ENCODE measurements around the gene CHRM2.
A peak's percentile ranks its signal among the peaks of the same experiment; 100 is the strongest.

Gene CHRM2

GRCh38 chr7:136964347-136964746 is 95.9 kb downstream of the CHRM2 start:
- DNase-seq, result no peak

- DNase-seq, result no peak
Measured at GRCh38 chr7:136966825-136967224, 98.4 kb downstream of the CHRM2 start.

GRCh38 chr7:136969761-136970160 is 101.3 kb downstream of the CHRM2 start:
- DNase-seq, result no peak

GRCh38 chr7:136971776-136972175 is 103.3 kb downstream of the CHRM2 start:
- no peak for DNase-seq

GRCh38 chr7:136976504-136977251 is 108.2 kb downstream of the CHRM2 start:
- no peak for DNase-seq

GRCh38 chr7:136993377-136993776 is 124.9 kb downstream of the CHRM2 start:
- DNase-seq, result no peak

DNA sequence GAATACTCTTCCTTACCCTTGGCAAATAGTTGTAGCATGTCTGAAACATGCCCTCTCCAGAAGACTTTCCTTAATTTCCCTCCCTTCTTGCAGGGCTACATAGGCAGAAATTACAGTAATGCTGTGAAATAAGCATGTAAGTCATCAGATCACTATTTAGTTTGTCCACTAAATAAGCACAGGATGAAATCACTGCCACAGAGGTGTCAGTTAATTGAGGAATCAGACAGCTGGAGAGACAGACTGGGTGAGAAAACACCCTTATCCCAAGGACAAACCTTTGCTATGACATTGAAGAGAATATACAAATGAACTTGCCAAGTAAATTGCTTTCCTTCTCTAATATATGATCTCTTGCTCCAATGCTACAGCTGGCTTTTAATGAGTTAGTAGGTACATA is 129.3 kb downstream of the CHRM2 start:
- no peak for DNase-seq

DNA sequence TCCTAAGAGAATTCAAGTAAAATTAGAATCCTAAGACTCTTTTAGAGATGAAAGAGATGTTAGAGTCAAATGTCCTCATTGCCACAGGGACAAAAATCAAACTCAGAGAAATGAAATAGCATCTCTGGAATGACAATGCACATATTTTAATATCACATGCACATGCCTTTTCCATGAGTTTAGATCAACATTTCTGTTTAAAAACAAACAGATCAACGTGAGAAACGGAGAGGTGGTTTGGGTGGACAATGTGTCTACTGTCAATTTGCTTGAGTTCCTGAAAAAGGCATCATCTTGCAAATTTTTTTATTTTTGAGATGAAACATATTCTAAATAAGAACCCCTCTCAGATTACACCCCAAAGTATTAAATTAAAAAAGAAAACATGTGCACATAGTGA is 130.0 kb downstream of the CHRM2 start:
- DNase-seq, result no peak

- DNase-seq, result no peak
Measured at GRCh38 chr7:137000621-137001020, 132.2 kb downstream of the CHRM2 start.

- DNase-seq, result no peak
Measured at GRCh38 chr7:137001041-137001440, 132.6 kb downstream of the CHRM2 start.

- no peak for DNase-seq
Measured at GRCh38 chr7:137001478-137001877, 133.0 kb downstream of the CHRM2 start.

- DNase-seq, result no peak
Measured at GRCh38 chr7:137003086-137003485, 134.6 kb downstream of the CHRM2 start.

GRCh38 chr7:137003566-137003965 is 135.1 kb downstream of the CHRM2 start:
- peak; percentile 47 for DNase-seq

- DNase-seq, result no peak
Measured at GRCh38 chr7:137005873-137006272, 137.4 kb downstream of the CHRM2 start.

GRCh38 chr7:137006293-137006692 is 137.8 kb downstream of the CHRM2 start:
- no peak for DNase-seq

- DNase-seq, result no peak
Measured at GRCh38 chr7:137007001-137007694, 138.7 kb downstream of the CHRM2 start.

DNA sequence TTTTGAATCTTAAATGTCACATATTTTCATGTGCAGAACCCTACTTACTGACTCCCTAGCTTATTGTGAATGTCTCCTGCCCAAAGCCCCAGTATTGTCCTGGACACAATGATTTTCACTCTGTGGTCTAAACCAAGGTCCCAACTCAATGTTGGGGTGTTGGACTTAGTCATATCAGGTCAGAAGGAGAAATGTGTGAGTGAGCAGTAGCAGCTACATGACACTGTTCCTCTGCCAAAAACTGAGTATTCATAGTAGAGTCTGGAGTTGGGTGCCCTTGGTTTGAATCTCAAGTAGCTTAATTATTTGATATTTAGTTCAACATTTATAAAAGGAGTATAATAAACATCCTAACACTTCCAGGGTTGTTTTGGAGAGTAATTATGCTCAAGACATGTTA is 141.0 kb downstream of the CHRM2 start:
- DNase-seq, result no peak

DNA sequence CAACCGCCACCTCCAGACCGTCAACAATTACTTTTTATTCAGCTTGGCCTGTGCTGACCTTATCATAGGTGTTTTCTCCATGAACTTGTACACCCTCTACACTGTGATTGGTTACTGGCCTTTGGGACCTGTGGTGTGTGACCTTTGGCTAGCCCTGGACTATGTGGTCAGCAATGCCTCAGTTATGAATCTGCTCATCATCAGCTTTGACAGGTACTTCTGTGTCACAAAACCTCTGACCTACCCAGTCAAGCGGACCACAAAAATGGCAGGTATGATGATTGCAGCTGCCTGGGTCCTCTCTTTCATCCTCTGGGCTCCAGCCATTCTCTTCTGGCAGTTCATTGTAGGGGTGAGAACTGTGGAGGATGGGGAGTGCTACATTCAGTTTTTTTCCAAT is 146.6 kb downstream of the CHRM2 start:
- DNase-seq, result no peak

DNA sequence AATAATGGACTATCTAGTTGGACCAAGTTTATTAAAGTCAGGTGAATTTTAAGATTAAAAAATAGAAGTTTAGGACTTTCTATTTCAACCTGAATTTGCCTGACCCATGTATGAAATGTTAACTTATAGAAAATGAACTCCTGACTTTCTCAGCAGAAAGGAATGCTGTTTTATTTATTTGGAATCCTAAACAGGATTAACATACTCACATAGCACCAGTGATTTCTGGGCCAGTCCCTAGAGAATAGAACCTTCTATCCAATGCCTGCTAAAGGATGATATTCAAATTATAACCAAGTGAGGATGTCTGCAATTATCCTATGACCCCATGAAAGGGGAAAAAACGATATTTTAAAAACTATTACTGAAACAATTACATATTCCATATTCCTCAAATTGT is 148.8 kb downstream of the CHRM2 start:
- no peak for DNase-seq

- no peak for DNase-seq
Measured at GRCh38 chr7:137018468-137018867, 150.0 kb downstream of the CHRM2 start.

DNA sequence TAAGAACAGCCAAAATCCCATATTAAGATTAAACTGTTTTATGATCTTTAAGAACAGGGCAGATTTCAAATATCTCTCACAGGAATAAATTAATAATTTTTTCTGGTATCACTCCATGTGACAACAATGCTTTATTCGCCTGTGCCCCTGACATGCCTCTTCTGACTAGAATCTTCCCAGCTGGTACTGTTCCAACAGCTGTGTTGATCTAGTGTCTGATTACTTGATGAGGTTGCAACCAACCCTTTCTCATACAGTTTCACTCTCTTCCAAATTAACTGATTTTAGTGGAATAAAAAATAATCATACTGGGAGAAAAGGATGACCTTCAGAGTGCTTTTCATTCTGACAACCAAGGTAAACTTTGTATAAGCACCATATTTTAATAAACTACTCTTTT is 151.9 kb downstream of the CHRM2 start:
- DNase-seq, result no peak

DNA sequence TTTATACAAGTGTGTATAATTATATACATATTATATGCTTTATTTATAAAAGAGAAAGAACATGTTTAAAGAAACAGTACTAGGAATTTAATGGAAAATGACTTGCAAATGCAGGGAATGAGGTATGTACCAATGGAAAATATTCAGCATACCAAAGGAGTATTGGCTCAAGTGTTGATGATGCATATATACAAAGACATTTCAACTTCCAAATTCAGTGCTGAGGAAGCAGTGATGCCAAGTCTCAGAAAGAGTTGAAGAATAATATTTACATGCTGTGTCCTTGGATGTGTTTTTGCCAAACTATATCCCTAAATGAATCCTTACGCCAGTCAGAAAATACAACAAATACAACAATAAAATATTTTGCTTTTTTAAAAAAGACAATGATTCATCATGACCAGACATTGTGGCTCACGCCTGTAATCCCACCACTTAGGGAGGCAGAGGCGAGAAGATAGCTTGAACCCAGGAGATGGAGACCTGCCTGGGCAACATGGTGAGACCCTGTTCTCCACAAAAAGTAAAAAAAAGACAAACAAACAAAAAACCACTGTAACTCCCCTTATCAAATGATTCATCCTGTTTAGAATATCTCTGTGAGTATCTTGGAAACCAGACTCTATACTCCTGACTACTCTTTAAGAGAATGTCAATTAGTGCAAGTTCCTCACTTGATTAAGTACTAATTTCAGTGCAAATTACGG is 157.2 kb downstream of the CHRM2 start:
- no peak for DNase-seq

- no peak for DNase-seq
Measured at GRCh38 chr7:137026176-137026500, 157.7 kb downstream of the CHRM2 start.

DNA sequence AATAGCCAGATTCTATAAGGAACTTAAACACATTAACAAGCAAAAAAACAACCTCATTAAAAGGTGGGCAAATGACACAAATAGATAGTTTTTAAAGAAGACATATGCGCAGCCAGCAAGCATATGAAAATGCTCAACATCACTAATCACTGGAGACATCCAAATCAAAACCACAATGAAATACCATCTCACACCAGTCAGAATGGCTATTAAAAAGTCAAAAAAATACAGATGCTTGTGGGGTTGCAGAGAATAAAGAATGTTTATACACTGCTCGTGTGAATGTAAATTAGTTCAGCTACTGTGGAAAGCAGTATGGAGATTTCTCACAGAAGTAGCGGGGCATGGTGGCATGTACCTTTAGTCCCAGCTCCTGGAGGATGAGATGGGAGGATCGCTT is 164.0 kb downstream of the CHRM2 start:
- DNase-seq, result no peak
